GM23338 (cell line): ENCODE data around the gene RAB36. TPM values are rescaled to one million over a fixed set of nuclear protein-coding genes. Genes with fewer than 3 reads are reported as not detected.

ENCODE experiments used
- ATAC-seq: fragments of 200-7000 bp; cut with Tn5 transposase; 3 replicates; pipeline ENCODE4 v1.9.1; 2020
- DNase-seq: peaks from one replicate; pipeline ENCODE4 v3.0.0-alpha.2; 2015; ENCODE audit warnings: low spot score
- H2AFZ ChIP-seq: fragments of 200-600 bp; sonication (generic); 2 replicates; pipeline ENCODE4 v1.8.0; 2016; ENCODE audit warnings: antibody characterized with exemption, mild to moderate bottlenecking, moderate library complexity
- H3F3A ChIP-seq: fragments of 200-600 bp; sonication (generic); replicated peaks from 2 replicates; pipeline ENCODE4 v1.8.0; 2017; ENCODE audit warnings: antibody characterized with exemption, mixed run types, low read depth
- H3K27ac ChIP-seq: fragments of 200-600 bp; sonication (generic); 2 replicates; pipeline ENCODE4 v1.6.1; 2016; ENCODE audit warnings: low read depth
- H3K27me3 ChIP-seq: fragments of 200-600 bp; sonication (generic); 2 replicates; pipeline ENCODE4 v1.8.0; 2016; ENCODE audit warnings: mild to moderate bottlenecking, mixed run types, moderate library complexity; ENCODE audit not compliant: insufficient read depth
- H3K36me3 ChIP-seq: fragments of 200-600 bp; sonication (generic); 2 replicates; pipeline ENCODE4 v1.8.0; 2016; ENCODE audit warnings: mild to moderate bottlenecking; ENCODE audit not compliant: insufficient read depth
- H3K4me1 ChIP-seq: fragments of 200-600 bp; sonication (generic); 2 replicates; pipeline ENCODE4 v1.8.0; 2016; ENCODE audit warnings: mild to moderate bottlenecking, moderate library complexity; ENCODE audit not compliant: insufficient read depth
- H3K4me2 ChIP-seq: fragments of 200-600 bp; sonication (generic); 2 replicates; pipeline ENCODE4 v1.7.1; 2017; ENCODE audit warnings: mixed run types
- H3K4me3 ChIP-seq: fragments of 200-600 bp; sonication (generic); 2 replicates; pipeline ENCODE4 v1.6.1; 2016; ENCODE audit warnings: mixed run types
- H3K79me2 ChIP-seq: fragments of 200-600 bp; sonication (generic); replicated peaks from 2 replicates; pipeline ENCODE4 v1.8.0; 2017; ENCODE audit warnings: mild to moderate bottlenecking; ENCODE audit not compliant: insufficient read depth
- H3K9me2 ChIP-seq: fragments of 200-600 bp; sonication (generic); 2 replicates; pipeline ENCODE4 v1.8.0; 2017; ENCODE audit not compliant: insufficient read depth
- H4K20me1 ChIP-seq: fragments of 200-600 bp; sonication (generic); replicated peaks from 2 replicates; pipeline ENCODE4 v1.8.0; 2017; ENCODE audit warnings: mild to moderate bottlenecking; ENCODE audit not compliant: insufficient read depth
- H3K27ac Mint-ChIP-seq: 2 replicates; pipeline ENCODE4 v1.8.0; 2020; ENCODE audit warnings: inconsistent platforms, mild to moderate bottlenecking, moderate library complexity, mixed read lengths
- H3K27me3 Mint-ChIP-seq: 3 replicates; pipeline ENCODE4 v1.8.0; 2022; ENCODE audit warnings: low read depth, mild to moderate bottlenecking, moderate library complexity, mixed read lengths, inconsistent platforms; ENCODE audit not compliant: insufficient read depth, poor library complexity
- H3K36me3 Mint-ChIP-seq: 3 replicates; pipeline ENCODE4 v1.8.0; 2021; ENCODE audit warnings: low read depth, mild to moderate bottlenecking, inconsistent platforms, moderate library complexity, mixed read lengths
- H3K4me1 Mint-ChIP-seq: 3 replicates; pipeline ENCODE4 v1.8.0; 2020; ENCODE audit warnings: mild to moderate bottlenecking, inconsistent platforms, mixed read lengths
- H3K4me3 Mint-ChIP-seq: 3 replicates; pipeline ENCODE4 v1.8.0; 2021; ENCODE audit warnings: moderate library complexity, mild to moderate bottlenecking, inconsistent platforms, mixed read lengths
- H3K9me3 Mint-ChIP-seq: 3 replicates; pipeline ENCODE4 v1.8.0; 2020; ENCODE audit warnings: moderate library complexity, mild to moderate bottlenecking, inconsistent platforms, mixed read lengths
- CTCF ChIP-seq, 2 experiments: fragments of 200-600 bp in 1 of 2; sonication (generic) in 1 of 2; conservative IDR thresholded peaks; 2 replicates each; pipeline versions ENCODE4 v1.5.1 to v1.6.1; 2016 to 2017; ENCODE audit warnings: antibody characterized with exemption in 2 of 2, low read depth in 2 of 2, mild to moderate bottlenecking in 2 of 2, moderate library complexity in 1 of 2
- ETS1 ChIP-seq: IDR thresholded peaks from 2 replicates; pipeline ENCODE4 v1.6.1; 2016; ENCODE audit warnings: antibody characterized with exemption
- EZH2 ChIP-seq: fragments of 200-600 bp; sonication (generic); IDR thresholded peaks from one replicate; pipeline ENCODE4 v1.8.0; 2017; ENCODE audit warnings: antibody characterized with exemption, mild to moderate bottlenecking, low read depth; ENCODE audit not compliant: unreplicated experiment
- NANOG ChIP-seq: IDR thresholded peaks from 2 replicates; pipeline ENCODE4 v1.6.1; 2016; ENCODE audit warnings: antibody characterized with exemption, borderline replicate concordance
- POLR2AphosphoS5 ChIP-seq: IDR thresholded peaks from 2 replicates; pipeline ENCODE4 v1.6.1; 2016; ENCODE audit warnings: antibody characterized with exemption, low read depth
- REST ChIP-seq: IDR thresholded peaks from one replicate; pipeline ENCODE4 v1.6.1; 2018; ENCODE audit warnings: antibody characterized with exemption; ENCODE audit not compliant: unreplicated experiment
- STAT1 ChIP-seq: IDR thresholded peaks from one replicate; pipeline ENCODE4 v1.6.1; 2016; ENCODE audit warnings: antibody characterized with exemption; ENCODE audit not compliant: unreplicated experiment
- ZNF114 ChIP-seq: fragments of 250-450 bp; sonication (Bioruptor Pico); IDR thresholded peaks from 2 replicates; pipeline ENCODE4 v1.5.0; 2020; ENCODE audit warnings: mild to moderate bottlenecking, moderate library complexity
- ZNF331 ChIP-seq: fragments of 250-450 bp; sonication (Bioruptor Pico); IDR thresholded peaks from 2 replicates; pipeline ENCODE4 v1.5.0; 2020; ENCODE audit warnings: low read depth, mild to moderate bottlenecking, moderate library complexity
- polyA plus RNA-seq: library from polyadenylated mRNA; unstranded; fragments of >200 nt; fragmentation: Nextera tagmentation; extraction: Ambion mirVana; gene quantifications from 2 replicates; pipeline ENCODE4 v1.2.1, GENCODE V29; 2016
- total RNA-seq: library from RNA; depleted of rRNA; stranded (reverse); fragments of >200 nt; shearing (Covaris generic); gene quantifications from 2 replicates; pipeline ENCODE4 v1.2.3, GENCODE V29; 2014

The RAB36 gene
- total and polyA plus RNA-seq, 2 experiments from 2014 or later: 0.58 to 1.2 TPM

- TF ChIP-seq CTCF (conservative IDR thresholded peaks at IDR 0.05; ENCODE audit: low read depth in 2 of 2) (no peak), REST (no peak), POLR2AphosphoS5 (no peak), ETS1 (no peak), ZNF331 (no peak), NANOG (no peak), ZNF114 (CRISPR knock-in tag) (no peak)
Observed at GRCh38 chr22:23204541-23205157, 59.4 kb downstream of the RAB36 start (continued).

GRCh38 chr22:23205339-23206049 lies 60.2 kb downstream of the RAB36 start:
- no peak overlapping the region for H3K4me3 Mint-ChIP-seq
- TF ChIP-seq ZNF331: no peak
- no peak for TF ChIP-seq NANOG
- TF ChIP-seq ETS1: no peak
- no peak for TF ChIP-seq EZH2
- TF ChIP-seq STAT1: no peak

More at GRCh38 chr22:23205339-23206049, 60.2 kb downstream of the RAB36 start:
- Mint-ChIP-seq H3K4me1 (peaks cover 33% of the 10 kb centered on the region), H3K27ac (peak overlapping the region; percentile 65; the same call in 1 of the 2 replicates), H3K36me3 (peaks cover 39% of the 10 kb centered on the region), H3K27me3 (peaks cover 8% of the 10 kb centered on the region), H3K9me3 (no peaks in the 10 kb centered on the region)
- Histone ChIP-seq H3K27me3 (no peaks in the 10 kb centered on the region), H3K4me2 (no peak overlapping the region), H3K27ac (peak overlapping the region; percentile 69; the same call in 1 of the 2 replicates), H3K9me2 (no peaks in the 10 kb centered on the region), H3K4me3 (no peak overlapping the region), H4K20me1 (peaks cover 31% of the 10 kb centered on the region), H2AFZ (no peak overlapping the region), H3F3A (no peaks in the 10 kb centered on the region), H3K79me2 (peaks cover 100% of the 10 kb centered on the region), H3K36me3 (no peaks in the 10 kb centered on the region; the same call in 1 of the 2 replicates), H3K4me1 (peaks cover 10% of the 10 kb centered on the region; the same call in 1 of the 2 replicates)
- ATAC-seq (no peak; the same call in 2 of the 3 replicates), DNase-seq (no peak)
